HCT116 (cell line): Measurements from ENCODE around the gene XYLT1. TPM values are rescaled to one million over a fixed set of nuclear protein-coding genes. Genes with fewer than 3 reads are reported as not detected.

ENCODE experiments used
- ATAC-seq: fragments of 200-7000 bp; cut with Tn5 transposase; 2 replicates; pipeline ENCODE4 v1.9.1; 2020; ENCODE audit warnings: mild to moderate bottlenecking, moderate library complexity
- BruUV-seq: library from RNA; stranded (reverse); fragments of 400-500 nt; replicated peaks from 2 replicates; lab custom pipeline; 2021; lab: Mats Ljungman, UMichigan
- CTCF ChIA-PET: fragments of 300-600 bp; sonication (Branson Sonifier 250); formaldehyde crosslinking; loops from one replicate; lab custom pipeline; 2021; ENCODE audit warnings: antibody characterized with exemption; lab: Charles Lee
- POLR2A ChIA-PET: fragments of 300-600, 350-600 bp; sonication (Branson Sonifier 250); formaldehyde crosslinking; loops from one replicate; lab custom pipeline; 2021; ENCODE audit warnings: antibody characterized with exemption; lab: Charles Lee
- RAD21 ChIA-PET, 2 experiments: fragments of 300-600 bp; sonication (Branson Sonifier 250); formaldehyde crosslinking; loops; one replicate each; lab custom pipeline; 2023; ENCODE audit warnings: low total read pairs in 2 of 2; ENCODE audit not compliant: uncharacterized antibody in 2 of 2, unreplicated experiment in 2 of 2, low non-redundant PET in 1 of 2; lab: Charles Lee
- DNase-seq: peaks from one replicate; pipeline ENCODE4 v3.0.0-alpha.2; 2010; ENCODE audit warnings: low read depth, low spot score
- H2AFZ ChIP-seq: fragments of 200-600 bp; shearing (Covaris generic), sonication (generic); 2 replicates; pipeline ENCODE4 v1.6.1; 2017; ENCODE audit warnings: low read depth, mixed run types, mixed read lengths, antibody characterized with exemption, low read length; ENCODE audit not compliant: poor library complexity, severe bottlenecking
- H3K27ac ChIP-seq: 2 replicates; pipeline ENCODE4 v1.5.1; 2012; ENCODE audit warnings: low read depth, low read length
- H3K27me3 ChIP-seq: fragments of 200-600 bp; sonication (generic); 2 replicates; pipeline ENCODE4 v1.6.1; 2016; ENCODE audit warnings: mixed run types, low read length, mixed read lengths; ENCODE audit not compliant: insufficient read depth
- H3K36me3 ChIP-seq, 2 experiments: fragments of 200-500 bp in 1 of 2; fragments of 200-600 bp in 1 of 2; sonication (Bioruptor generic) in 1 of 2; sonication (generic) in 1 of 2; 2 replicates each; pipeline versions ENCODE4 v1.5.1 to v1.6.1; 2014 to 2016; ENCODE audit warnings: low read length in 2 of 2, inconsistent platforms in 1 of 2, mixed read lengths in 1 of 2, mixed run types in 1 of 2; ENCODE audit not compliant: insufficient read depth in 2 of 2, control insufficient read depth in 1 of 2
- H3K4me1 ChIP-seq, 2 experiments: fragments of 200-600 bp in 1 of 2; sonication (generic) in 1 of 2; 2 replicates each; pipeline versions ENCODE4 v1.5.1 to v1.6.1; 2012 to 2017; ENCODE audit warnings: low read length in 2 of 2, inconsistent platforms in 1 of 2, mild to moderate bottlenecking in 1 of 2, mixed read lengths in 1 of 2, mixed run types in 1 of 2, moderate library complexity in 1 of 2; ENCODE audit not compliant: insufficient read depth in 2 of 2, control insufficient read depth in 1 of 2
- H3K4me2 ChIP-seq: fragments of 200-600 bp; sonication (generic); 2 replicates; pipeline ENCODE4 v1.6.1; 2017; ENCODE audit warnings: mixed run types, low read length, mixed read lengths
- H3K4me3 ChIP-seq, 2 experiments: fragments of 200-600 bp in 1 of 2; sonication (generic) in 1 of 2; replicated peaks in 1 of 2; 2 replicates each; pipeline ENCODE4 v1.5.1; 2011 to 2016; ENCODE audit warnings: low read length in 2 of 2, control low read depth in 1 of 2, low read depth in 1 of 2, mild to moderate bottlenecking in 1 of 2, mixed read lengths in 1 of 2, mixed run types in 1 of 2
- H3K79me2 ChIP-seq: fragments of 200-600 bp; sonication (generic); 2 replicates; pipeline ENCODE4 v1.6.1; 2017; ENCODE audit warnings: mild to moderate bottlenecking, mixed run types, low read length, moderate library complexity, mixed read lengths; ENCODE audit not compliant: insufficient read depth
- H3K9ac ChIP-seq: fragments of 200-600 bp; sonication (generic); 2 replicates; pipeline ENCODE4 v1.6.1; 2016; ENCODE audit warnings: low read length, mixed read lengths
- H3K9me2 ChIP-seq: fragments of 200-600 bp; sonication (generic), shearing (Covaris generic); 2 replicates; pipeline ENCODE4 v1.6.1; 2017; ENCODE audit warnings: mixed run types, mild to moderate bottlenecking, moderate library complexity; ENCODE audit not compliant: insufficient read depth
- H3K9me3 ChIP-seq, 2 experiments: fragments of 200-500 bp in 1 of 2; fragments of 200-600 bp in 1 of 2; sonication (Bioruptor generic) in 1 of 2; sonication (generic) in 1 of 2; 2 replicates each; pipeline ENCODE4 v1.6.1; 2014 to 2017; ENCODE audit warnings: low read length in 2 of 2, mixed read lengths in 2 of 2, inconsistent platforms in 1 of 2, low read depth in 1 of 2, mild to moderate bottlenecking in 1 of 2, mixed run types in 1 of 2, moderate library complexity in 1 of 2; ENCODE audit not compliant: control insufficient read depth in 1 of 2, insufficient read depth in 1 of 2
- H4K20me1 ChIP-seq: fragments of 200-600 bp; sonication (generic), shearing (Covaris generic); 2 replicates; pipeline ENCODE4 v1.6.1; 2017; ENCODE audit warnings: mixed run types, mild to moderate bottlenecking, moderate library complexity; ENCODE audit not compliant: insufficient read depth
- CEBPB ChIP-seq: IDR thresholded peaks from 2 replicates; pipeline ENCODE4 v1.6.1; 2012; ENCODE audit warnings: low read depth
- CTCF ChIP-seq, 3 experiments: fragments of 200-600 bp in 1 of 3; sonication (generic) in 1 of 3; IDR thresholded peaks in 2 of 3; conservative IDR thresholded peaks in 1 of 3; 2 replicates each; pipeline ENCODE4 v1.5.1; 2012 to 2017; ENCODE audit warnings: low read depth in 2 of 3, low read length in 2 of 3, antibody characterized with exemption in 1 of 3, borderline replicate concordance in 1 of 3, control low read depth in 1 of 3, mild to moderate bottlenecking in 1 of 3, mixed read lengths in 1 of 3, mixed run types in 1 of 3, moderate library complexity in 1 of 3; ENCODE audit not compliant: insufficient read depth in 1 of 3
- ELF1 ChIP-seq: IDR thresholded peaks from 2 replicates; pipeline ENCODE4 v1.6.1; 2012; ENCODE audit warnings: low read depth, borderline replicate concordance
- EZH2 ChIP-seq: fragments of 200-600 bp; sonication (generic); IDR thresholded peaks from 2 replicates; pipeline ENCODE4 v1.6.1; 2017; ENCODE audit warnings: antibody characterized with exemption, mixed run types
- EZH2phosphoT487 ChIP-seq: fragments of 200-600 bp; IDR thresholded peaks from 2 replicates; pipeline ENCODE4 v1.6.1; 2018; ENCODE audit warnings: antibody characterized with exemption, borderline replicate concordance
- SP1 ChIP-seq: IDR thresholded peaks from 2 replicates; pipeline ENCODE4 v1.6.1; 2012; ENCODE audit warnings: low read depth
- SRF ChIP-seq: IDR thresholded peaks from 2 replicates; pipeline ENCODE4 v1.6.1; 2012; ENCODE audit warnings: low read depth
- YY1 ChIP-seq: IDR thresholded peaks from 2 replicates; pipeline ENCODE4 v1.6.1; 2011; ENCODE audit warnings: low read length, low read depth, moderate library complexity, mild to moderate bottlenecking; ENCODE audit not compliant: insufficient replicate concordance; ENCODE audit errors: extremely low read depth
- ZBTB33 ChIP-seq: IDR thresholded peaks from 2 replicates; pipeline ENCODE4 v1.6.1; 2011; ENCODE audit warnings: mild to moderate bottlenecking, low read length, moderate library complexity; ENCODE audit not compliant: insufficient replicate concordance; ENCODE audit errors: extremely low read depth
- ZNF274 ChIP-seq: fragments of 200-500 bp; sonication (Bioruptor generic); IDR thresholded peaks from 2 replicates; pipeline ENCODE4 v1.6.1; 2014; ENCODE audit warnings: mild to moderate bottlenecking, low read depth, low read length, inconsistent platforms
- intact Hi-C: fragments of 100-400 bp; cut with micrococcal nuclease; formaldehyde crosslinking; loops from 2 replicates; pipeline ENCODE4 v1.10.0; 2022
- total RNA-seq: library from RNA; stranded (reverse); gene quantifications from one replicate; pipeline ENCODE4 v1.2.1, GENCODE V29; 2021; ENCODE audit not compliant: unreplicated experiment

The XYLT1 gene
- total RNA-seq, 1 experiment from 2014 or later, result 4.5 TPM

- CTCF ChIA-PET, result no interaction called here
These were observed 56.3 kb downstream of the XYLT1 start for GRCh38 chr16:17414421-17414820.

More at GRCh38 chr16:17414421-17414820, 56.3 kb downstream of the XYLT1 start:
- ChIA-PET RAD21 (no interaction called here), POLR2A (no interaction called here)
- Histone ChIP-seq H2AFZ (no peak overlapping the region), H4K20me1 (no peaks in the 10 kb centered on the region), H3K9me2 (no peaks in the 10 kb centered on the region), H3K4me3 (no peak overlapping the region), H3K36me3 (no peaks in the 10 kb centered on the region), H3K4me1 (no peaks in the 10 kb centered on the region), H3K79me2 (no peaks in the 10 kb centered on the region), H3K9me3 (no peaks in the 10 kb centered on the region), H3K27ac (no peak overlapping the region), H3K4me2 (no peak overlapping the region), H3K27me3 (no peaks in the 10 kb centered on the region), H3K9ac (no peak overlapping the region)
- DNase-seq, result no peak
- no peak for TF ChIP-seq EZH2phosphoT487
- TF ChIP-seq ZBTB33, result no peak
- no peak for TF ChIP-seq ZNF274
- TF ChIP-seq EZH2, result no peak
- TF ChIP-seq CEBPB, result no peak
- no peak for TF ChIP-seq SP1
- TF ChIP-seq CTCF (IDR thresholded peaks at IDR 0.05 in 2 of 3, conservative IDR thresholded peaks at IDR 0.05 in 1 of 3; ENCODE audit: borderline replicate concordance in 1 of 3, insufficient read depth in 1 of 3, low read depth in 2 of 3, low read length in 2 of 3), result no peak
- TF ChIP-seq SRF, result no peak
- no peak for TF ChIP-seq YY1
- no peak for TF ChIP-seq ELF1
- ATAC-seq, result no peak
- intact Hi-C loops, result no loop called here
- no TSS peak for BruUV-seq
